HepG2 (cell line): ENCODE measurements around the gene OTOG.

ENCODE experiments used
- BCL3 ChIP-seq: sonication (generic); formaldehyde crosslinking; IDR thresholded peaks from 2 replicates; pipeline ENCODE4 v1.5.1; 2020; ENCODE audit warnings: mild to moderate bottlenecking, missing genetic modification reagents, moderate library complexity
- CTCF ChIP-seq: sonication (generic); formaldehyde crosslinking; IDR thresholded peaks from 2 replicates; pipeline ENCODE4 v1.5.0; 2020; ENCODE audit warnings: mild to moderate bottlenecking, missing genetic modification reagents, moderate library complexity
- HMGA1 ChIP-seq: sonication (generic); formaldehyde crosslinking; conservative IDR thresholded peaks from 2 replicates; pipeline ENCODE4 v1.4.0; 2020; ENCODE audit warnings: missing genetic modification reagents
- JUND ChIP-seq: sonication (generic); formaldehyde crosslinking; IDR thresholded peaks from 2 replicates; pipeline ENCODE4 v1.8.0; 2022; ENCODE audit warnings: mild to moderate bottlenecking, missing genetic modification reagents
- MAX ChIP-seq: IDR thresholded peaks from 2 replicates; pipeline ENCODE4 v1.6.1; 2012; ENCODE audit warnings: inconsistent platforms
- PBX2 ChIP-seq: IDR thresholded peaks from 2 replicates; pipeline ENCODE4 v1.6.1; 2016; ENCODE audit warnings: control low read depth
- REST ChIP-seq, 2 experiments: IDR thresholded peaks; 2 replicates each; pipeline ENCODE4 v1.6.1; 2011 to 2012; ENCODE audit warnings: low read length in 2 of 2, borderline replicate concordance in 1 of 2, low read depth in 1 of 2, mild to moderate bottlenecking in 1 of 2, moderate library complexity in 1 of 2
- ZNF292 ChIP-seq: sonication (generic); formaldehyde crosslinking; IDR thresholded peaks from 2 replicates; pipeline ENCODE4 v1.8.1; 2022; ENCODE audit warnings: mild to moderate bottlenecking, low read depth, missing genetic modification reagents, borderline replicate concordance
- ZNF510 ChIP-seq: sonication (generic); formaldehyde crosslinking; IDR thresholded peaks from 2 replicates; pipeline ENCODE4 v1.4.0; 2020; ENCODE audit warnings: low read depth, mild to moderate bottlenecking, missing genetic modification reagents
- ZNF792 ChIP-seq: IDR thresholded peaks from 2 replicates; pipeline ENCODE4 v1.6.1; 2016

- TF ChIP-seq CTCF (CRISPR knock-in tag) (no peak), HMGA1 (CRISPR knock-in tag) (no peak), JUND (CRISPR knock-in tag) (no peak), MAX (no peak), BCL3 (CRISPR knock-in tag) (no peak), ZNF792 (CRISPR knock-in tag) (no peak), ZNF510 (CRISPR knock-in tag) (no peak), ZNF292 (CRISPR knock-in tag) (no peak), PBX2 (no peak), REST (IDR thresholded peaks at IDR 0.05; ENCODE audit: borderline replicate concordance in 1 of 2, low read depth in 1 of 2, low read length in 2 of 2) (no peak)
Observed at GRCh38 chr11:17533778-17534415, 13.2 kb upstream of the OTOG start.
